ENCODE results near the gene RPL4. TPM values are rescaled to one million over a fixed set of nuclear protein-coding genes. Genes with fewer than 3 reads are reported as not detected.
"Not testable (repeated sequence)": the region's sequence is repeated elsewhere in the genome, so short reads cannot be mapped to it uniquely, and the experiment has no call there.

RPL4 gene
- total RNA-seq, 2 experiments from 2014 or later: 4,316 to 5,381 TPM

DNA sequence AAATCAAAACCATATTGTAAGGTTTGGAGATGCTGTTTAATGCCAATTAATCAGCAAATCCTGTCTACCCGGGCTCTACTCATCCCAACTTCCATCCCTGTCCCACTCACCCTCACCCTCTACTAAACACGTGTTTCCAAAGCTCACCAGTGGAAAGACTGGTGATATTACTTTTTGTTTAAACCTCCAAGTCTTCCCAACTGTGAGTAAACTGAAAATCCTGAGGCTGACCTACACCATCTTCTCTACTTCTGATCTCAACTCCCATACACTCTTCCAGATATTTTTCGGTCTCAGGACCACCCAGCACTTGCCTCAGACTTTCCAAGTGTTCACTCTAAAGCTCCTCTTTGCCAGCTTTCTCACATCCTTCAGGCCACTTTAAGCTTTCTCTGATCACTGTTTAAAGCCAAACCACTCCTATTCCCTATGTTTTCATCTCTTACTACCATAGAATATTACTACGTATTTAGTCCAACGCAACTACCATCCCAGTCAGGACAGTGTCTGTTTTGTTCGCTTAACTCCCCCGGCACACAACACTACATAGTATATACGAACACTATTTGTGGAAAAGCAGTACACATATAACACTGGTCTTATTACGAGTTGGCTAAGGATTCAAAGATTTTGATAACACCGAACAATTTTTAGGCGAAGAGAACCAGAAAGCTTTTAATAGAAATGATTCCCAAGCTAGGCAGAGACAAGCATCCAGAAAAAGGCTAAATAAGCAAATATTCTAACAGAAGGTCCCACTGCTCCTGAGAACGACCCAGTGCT lies 684 bp downstream of the RPL4 start:
- H3K4me2 ChIP-seq (ENCODE audit: low read length): peak overlapping the region; percentile 78
- no peaks in the 10 kb centered on the region for H3K9me3 ChIP-seq (ENCODE audit: low read length)
- BruUV-seq (replicated peaks): TSS peak; percentile 64
- no peak overlapping the region for H2AFZ ChIP-seq (ENCODE audit: low read length)
- H3K79me2 ChIP-seq (ENCODE audit: insufficient read depth, low read depth, low read length): peaks cover 88% of the 10 kb centered on the region
- peaks cover 65% of the 10 kb centered on the region for H3K36me3 ChIP-seq (ENCODE audit: insufficient read depth, low read length)
- H3K9me2 ChIP-seq (ENCODE audit: insufficient read depth, low read length): no peaks in the 10 kb centered on the region
- POLR2A ChIA-PET: interaction anchor here (0.6 to 1.2 kb wide), 4 partner anchors 12 to 184 kb away, joined by 3 to 6 read pairs (median 4); no protein-coding TSS in a partner anchor
- H3K4me1 ChIP-seq (ENCODE audit: insufficient read depth, low read length, poor library complexity, severe bottlenecking): peaks cover 56% of the 10 kb centered on the region
- intact Hi-C loops (cut with micrococcal nuclease; ENCODE audit: unreplicated experiment): loop anchor here (10.0 kb wide), 3 partner anchors 201 to 1021 kb away; partner anchors contain the start of genes C15orf61 and SMAD6
- CTCF ChIA-PET (ENCODE audit: unreplicated experiment): no interaction called here
- peak; percentile 9 for DNase-seq (ENCODE audit: low spot score)
- peak overlapping the region; percentile 100 for H3K4me3 ChIP-seq (ENCODE audit: low read depth, low read length, poor library complexity, severe bottlenecking)
- TF ChIP-seq EZH2phosphoT487 (IDR thresholded peaks at IDR 0.05; ENCODE audit: borderline replicate concordance, low read depth, low read length): no peak
- TF ChIP-seq, protein P1, sequence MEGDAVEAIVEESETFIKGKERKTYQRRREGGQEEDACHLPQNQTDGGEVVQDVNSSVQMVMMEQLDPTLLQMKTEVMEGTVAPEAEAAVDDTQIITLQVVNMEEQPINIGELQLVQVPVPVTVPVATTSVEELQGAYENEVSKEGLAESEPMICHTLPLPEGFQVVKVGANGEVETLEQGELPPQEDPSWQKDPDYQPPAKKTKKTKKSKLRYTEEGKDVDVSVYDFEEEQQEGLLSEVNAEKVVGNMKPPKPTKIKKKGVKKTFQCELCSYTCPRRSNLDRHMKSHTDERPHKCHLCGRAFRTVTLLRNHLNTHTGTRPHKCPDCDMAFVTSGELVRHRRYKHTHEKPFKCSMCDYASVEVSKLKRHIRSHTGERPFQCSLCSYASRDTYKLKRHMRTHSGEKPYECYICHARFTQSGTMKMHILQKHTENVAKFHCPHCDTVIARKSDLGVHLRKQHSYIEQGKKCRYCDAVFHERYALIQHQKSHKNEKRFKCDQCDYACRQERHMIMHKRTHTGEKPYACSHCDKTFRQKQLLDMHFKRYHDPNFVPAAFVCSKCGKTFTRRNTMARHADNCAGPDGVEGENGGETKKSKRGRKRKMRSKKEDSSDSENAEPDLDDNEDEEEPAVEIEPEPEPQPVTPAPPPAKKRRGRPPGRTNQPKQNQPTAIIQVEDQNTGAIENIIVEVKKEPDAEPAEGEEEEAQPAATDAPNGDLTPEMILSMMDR (conservative IDR thresholded peaks at IDR 0.05; ENCODE audit: low read length): no peak
- peak overlapping the region; percentile 85 for H3K27ac ChIP-seq (ENCODE audit: low read depth, low read length, poor library complexity, severe bottlenecking)
- peaks cover 35% of the 10 kb centered on the region for H4K20me1 ChIP-seq (ENCODE audit: insufficient read depth, low read length)

DNA sequence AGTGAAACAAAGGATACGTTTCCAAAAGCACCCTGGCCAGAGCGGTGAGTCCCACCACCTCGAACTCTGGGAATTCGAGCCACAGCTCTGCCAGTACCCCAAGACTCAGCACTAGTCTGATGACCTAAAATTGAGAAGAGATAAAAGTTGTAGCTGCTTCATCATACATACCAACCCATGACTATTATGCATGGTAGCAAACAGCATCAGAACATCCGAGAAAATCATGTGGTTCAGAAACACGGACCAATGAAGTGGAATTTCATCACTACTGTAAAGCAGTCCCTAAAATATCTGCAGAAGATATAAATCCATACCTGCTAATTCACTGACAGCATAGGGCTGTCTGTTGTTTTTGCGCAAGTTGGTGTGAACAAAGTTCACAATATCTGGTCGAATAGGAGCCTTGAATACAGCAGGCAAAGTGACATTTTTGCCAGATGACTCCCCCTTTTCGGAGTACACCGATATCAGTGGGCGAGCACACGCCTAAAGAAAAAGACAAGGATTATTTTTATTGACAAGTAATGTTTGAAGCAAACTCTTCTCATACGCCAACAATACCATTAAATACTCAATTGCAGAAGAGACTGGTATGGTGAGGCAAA lies 1.5 kb downstream of the RPL4 start:
- peak overlapping the region; percentile 100 for H3K4me3 ChIP-seq (ENCODE audit: low read depth, low read length, poor library complexity, severe bottlenecking)
- BruUV-seq (replicated peaks); DNase-seq (ENCODE audit: low spot score); H2AFZ ChIP-seq (ENCODE audit: low read length); CTCF ChIA-PET (ENCODE audit: unreplicated experiment); H3K9me2 ChIP-seq (ENCODE audit: insufficient read depth, low read length); H3K9me3 ChIP-seq (ENCODE audit: low read length): not testable (repeated sequence)
- peak overlapping the region; percentile 78 for H3K4me2 ChIP-seq (ENCODE audit: low read length)
- intact Hi-C loops (cut with micrococcal nuclease; ENCODE audit: unreplicated experiment): loop anchor here (10.0 kb wide), 3 partner anchors 202 to 1022 kb away; partner anchors contain the start of genes C15orf61 and SMAD6
- peak overlapping the region; percentile 85 for H3K27ac ChIP-seq (ENCODE audit: low read depth, low read length, poor library complexity, severe bottlenecking)
- peaks cover 41% of the 10 kb centered on the region for H4K20me1 ChIP-seq (ENCODE audit: insufficient read depth, low read length)
- H3K4me1 ChIP-seq (ENCODE audit: insufficient read depth, low read length, poor library complexity, severe bottlenecking): peaks cover 58% of the 10 kb centered on the region
- H3K79me2 ChIP-seq (ENCODE audit: insufficient read depth, low read depth, low read length): peaks cover 82% of the 10 kb centered on the region
- POLR2A ChIA-PET: interaction anchor here (0.6 to 1.2 kb wide), 3 partner anchors 11 to 183 kb away, joined by 3 to 6 read pairs (median 5); no protein-coding TSS in a partner anchor
- peaks cover 65% of the 10 kb centered on the region for H3K36me3 ChIP-seq (ENCODE audit: insufficient read depth, low read length)

DNA sequence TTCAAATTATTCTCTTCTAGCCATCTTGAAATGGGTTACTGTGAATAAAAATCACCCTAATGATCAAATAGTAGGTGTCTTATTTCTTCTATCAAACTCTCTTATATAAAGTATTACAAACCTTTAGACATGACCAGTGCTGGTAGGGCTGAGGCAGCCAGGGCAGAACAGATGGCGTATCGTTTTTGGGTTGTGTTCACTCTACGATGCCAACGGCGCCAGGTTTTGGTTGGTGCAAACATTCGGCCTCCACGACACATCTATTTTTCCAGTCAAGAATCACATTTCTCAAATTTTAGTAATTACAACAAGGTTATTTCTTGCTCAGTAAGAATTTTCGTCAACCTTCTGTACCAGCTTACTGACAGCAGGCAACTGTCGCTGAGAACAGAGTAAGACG lies 2.2 kb downstream of the RPL4 start:
- Histone ChIP-seq H2AFZ (ENCODE audit: low read length) (no peak overlapping the region), H3K9me3 (ENCODE audit: low read length) (no peaks in the 10 kb centered on the region), H3K4me2 (ENCODE audit: low read length) (peak overlapping the region; percentile 78), H3K4me3 (ENCODE audit: low read depth, low read length, poor library complexity, severe bottlenecking) (peak overlapping the region; percentile 100), H3K79me2 (ENCODE audit: insufficient read depth, low read depth, low read length) (peaks cover 76% of the 10 kb centered on the region), H3K4me1 (ENCODE audit: insufficient read depth, low read length, poor library complexity, severe bottlenecking) (peaks cover 56% of the 10 kb centered on the region), H3K27ac (ENCODE audit: low read depth, low read length, poor library complexity, severe bottlenecking) (peak overlapping the region; percentile 85), H3K36me3 (ENCODE audit: insufficient read depth, low read length) (peaks cover 70% of the 10 kb centered on the region), H3K9me2 (ENCODE audit: insufficient read depth, low read length) (no peaks in the 10 kb centered on the region), H4K20me1 (ENCODE audit: insufficient read depth, low read length) (peaks cover 41% of the 10 kb centered on the region)
- ChIA-PET CTCF (ENCODE audit: unreplicated experiment) (no interaction called here), POLR2A (no interaction called here)
- intact Hi-C loops (cut with micrococcal nuclease; ENCODE audit: unreplicated experiment): loop anchor here (10.0 kb wide), 3 partner anchors 202 to 1022 kb away; partner anchors contain the start of genes C15orf61 and SMAD6
- no peak for DNase-seq (ENCODE audit: low spot score)
- BruUV-seq (replicated peaks): no TSS peak
- TF ChIP-seq, protein P1 (conservative IDR thresholded peaks at IDR 0.05; ENCODE audit: low read length): no peak
- no peak for TF ChIP-seq EZH2phosphoT487 (IDR thresholded peaks at IDR 0.05; ENCODE audit: borderline replicate concordance, low read depth, low read length)

DNA sequence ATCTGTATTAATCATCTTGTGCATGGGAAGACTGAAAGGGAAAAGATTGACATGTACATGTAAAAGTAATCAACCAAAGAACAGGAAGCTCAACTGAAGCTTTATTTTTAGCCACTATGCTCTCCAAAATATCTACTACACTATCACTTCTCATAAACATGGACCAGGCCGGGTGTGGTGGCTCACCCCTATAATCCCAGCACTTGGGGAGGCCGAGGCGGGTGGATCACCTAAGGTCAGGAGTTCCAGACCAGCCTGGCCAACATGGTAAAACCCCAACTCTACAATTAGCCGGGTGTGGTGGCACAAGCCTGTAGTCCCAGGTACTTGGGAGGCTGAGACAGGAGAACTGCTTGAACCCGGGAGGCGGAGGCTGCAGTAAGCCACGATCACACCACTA lies 4.3 kb downstream of the RPL4 start:
- H3K9me2 ChIP-seq (ENCODE audit: insufficient read depth, low read length); BruUV-seq (replicated peaks); H2AFZ ChIP-seq (ENCODE audit: low read length); DNase-seq (ENCODE audit: low spot score); CTCF ChIA-PET (ENCODE audit: unreplicated experiment); H3K9me3 ChIP-seq (ENCODE audit: low read length): not testable (repeated sequence)
- peak overlapping the region; percentile 100 for H3K4me3 ChIP-seq (ENCODE audit: low read depth, low read length, poor library complexity, severe bottlenecking)
- H3K4me1 ChIP-seq (ENCODE audit: insufficient read depth, low read length, poor library complexity, severe bottlenecking): peaks cover 59% of the 10 kb centered on the region
- intact Hi-C loops (cut with micrococcal nuclease; ENCODE audit: unreplicated experiment): loop anchor here (10.0 kb wide), 3 partner anchors 204 to 1024 kb away; partner anchors contain the start of genes C15orf61 and SMAD6
- H3K79me2 ChIP-seq (ENCODE audit: insufficient read depth, low read depth, low read length): peaks cover 69% of the 10 kb centered on the region
- POLR2A ChIA-PET: interaction anchor here (1.0 kb wide), 1 partner anchor 8 kb away, joined by 5 read pairs; no protein-coding TSS in a partner anchor
- peaks cover 91% of the 10 kb centered on the region for H3K36me3 ChIP-seq (ENCODE audit: insufficient read depth, low read length)
- peak overlapping the region; percentile 78 for H3K4me2 ChIP-seq (ENCODE audit: low read length)
- H3K27ac ChIP-seq (ENCODE audit: low read depth, low read length, poor library complexity, severe bottlenecking): peak overlapping the region; percentile 85
- H4K20me1 ChIP-seq (ENCODE audit: insufficient read depth, low read length): peaks cover 41% of the 10 kb centered on the region
